T-cell (primary cell): ENCODE data around the gene GNAS. TPM values are rescaled to one million over a fixed set of nuclear protein-coding genes. Genes with fewer than 3 reads are reported as not detected.

Experiments used
- ATAC-seq, 4 experiments: fragments of 200-7000 bp in 3 of 4; fragments of 150-1000 bp in 1 of 4; cut with Tn5 transposase; replicated peaks in 1 of 4; 1 replicate in 3 of 4; 2 replicates in 1 of 4; pipeline ENCODE4 v1.10.0; 2021; ENCODE audit warnings: moderate library complexity in 3 of 4, mild to moderate bottlenecking in 2 of 4, moderate number of reproducible peaks in 1 of 4
- CTCF ChIA-PET, 2 donors: fragments of 300-600 bp; sonication (Branson Sonifier 250); formaldehyde crosslinking; loops; one replicate each; lab custom pipeline; 2022; ENCODE audit warnings: antibody characterized with exemption in 2 of 2; lab: Charles Lee
- POLR2A ChIA-PET, 2 donors: fragments of 300-600 bp; sonication (Branson Sonifier 250); formaldehyde crosslinking; loops; one replicate each; lab custom pipeline; 2022; ENCODE audit warnings: antibody characterized with exemption in 2 of 2; lab: Charles Lee
- DNase-seq, 35 experiments: peaks; one replicate each; pipeline versions ENCODE4 v3.0.0 to v3.0.0-alpha.2; 2013 to 2023
- H3K27ac ChIP-seq: one replicate; pipeline ENCODE4 v1.5.1; 2013; ENCODE audit warnings: low read length
- H3K27me3 ChIP-seq, 2 experiments: replicated peaks in 1 of 2; 1 replicate in 1 of 2; 2 replicates in 1 of 2; pipeline versions ENCODE4 v1.6.1 to v1.7.0; 2013; ENCODE audit warnings: low read length in 1 of 2, mixed read lengths in 1 of 2; ENCODE audit not compliant: control insufficient read depth in 2 of 2, insufficient read depth in 2 of 2; ENCODE audit errors: extremely low read depth in 1 of 2
- H3K36me3 ChIP-seq, 2 donors: 1 replicate in 1 of 2; 2 replicates in 1 of 2; pipeline versions ENCODE4 v1.6.1 to v1.7.0; 2013; ENCODE audit warnings: low read length in 1 of 2; ENCODE audit not compliant: control insufficient read depth in 2 of 2, insufficient read depth in 1 of 2; ENCODE audit errors: extremely low read depth in 1 of 2
- H3K4me1 ChIP-seq, 2 experiments: 1 replicate in 1 of 2; 2 replicates in 1 of 2; pipeline versions ENCODE4 v1.6.1 to v1.7.0; 2013; ENCODE audit warnings: low read length in 2 of 2, mixed read lengths in 1 of 2; ENCODE audit not compliant: insufficient read depth in 2 of 2, control insufficient read depth in 1 of 2; ENCODE audit errors: extremely low read depth in 1 of 2
- H3K4me3 ChIP-seq, 2 donors: 1 replicate in 1 of 2; 2 replicates in 1 of 2; pipeline versions ENCODE4 v1.5.1 to v1.7.0; 2013; ENCODE audit warnings: mild to moderate bottlenecking in 2 of 2, low read length in 1 of 2, moderate library complexity in 1 of 2; ENCODE audit not compliant: control insufficient read depth in 1 of 2; ENCODE audit errors: extremely low read depth in 1 of 2
- H3K9me3 ChIP-seq: 2 replicates; pipeline ENCODE4 v1.7.0; 2013
- H3K27ac Mint-ChIP-seq, 2 donors: one replicate each; pipeline ENCODE4 v1.8.0; 2020 to 2021; ENCODE audit warnings: mild to moderate bottlenecking in 2 of 2, mixed read lengths in 2 of 2
- H3K27me3 Mint-ChIP-seq, 2 donors: one replicate each; pipeline ENCODE4 v1.8.0; 2021 to 2022; ENCODE audit warnings: mixed read lengths in 2 of 2
- H3K36me3 Mint-ChIP-seq: one replicate; pipeline ENCODE4 v1.8.0; 2021; ENCODE audit warnings: mixed read lengths
- H3K4me1 Mint-ChIP-seq, 3 donors: one replicate each; pipeline ENCODE4 v1.8.0; 2020 to 2022; ENCODE audit warnings: mixed read lengths in 3 of 3, mild to moderate bottlenecking in 1 of 3
- H3K4me3 Mint-ChIP-seq, 3 donors: one replicate each; pipeline ENCODE4 v1.8.0; 2020 to 2022; ENCODE audit warnings: mild to moderate bottlenecking in 3 of 3, mixed read lengths in 3 of 3, moderate library complexity in 3 of 3
- H3K9me3 Mint-ChIP-seq, 3 donors: one replicate each; pipeline ENCODE4 v1.8.0; 2020 to 2022; ENCODE audit warnings: mixed read lengths in 3 of 3
- WGBS: methylation state at CpG from one replicate; pipeline ENCODE4 v1.1.5; 2013; ENCODE audit warnings: missing lambda C conversion rate; ENCODE audit not compliant: insufficient coverage; 5-methylcytosine and 5-hydroxymethylcytosine counted together
- total RNA-seq, 35 experiments: library from RNA in 6 of 35; stranded (reverse) in 6 of 35; fragments of 120-200 nt in 1 of 35; gene quantifications; one replicate each; pipeline versions ENCODE4 v1.2.1 to v1.2.4 and lab custom pipeline; 2013 to 2026

GNAS gene
- total RNA-seq, 5 donors from 2014 or later (not counting 1 experiment from before 2014, with no cell fraction given) = 578 to 855 (median 640) TPM

DNA sequence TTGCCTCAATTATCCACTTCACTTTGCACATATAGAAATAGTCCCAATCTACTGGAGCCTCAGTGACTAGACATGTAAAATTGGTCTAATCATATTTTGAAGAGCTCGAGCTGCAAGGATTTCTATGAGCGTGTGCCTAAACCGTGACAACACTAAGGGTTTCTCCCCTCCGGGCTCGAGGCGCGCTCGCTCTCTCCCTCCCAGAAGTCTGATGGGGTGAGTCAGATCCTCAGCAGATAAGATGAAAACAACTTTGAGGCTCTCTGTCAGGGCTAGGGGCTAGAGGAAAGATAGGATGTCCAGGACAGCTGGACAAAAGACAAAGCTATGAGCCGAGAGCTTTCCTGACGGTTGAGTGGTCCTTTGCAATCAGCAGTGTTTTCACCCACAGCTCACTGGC is 18.6 kb upstream of the GNAS start:
- H3K27me3 ChIP-seq = peaks cover 3 to 11% of the 10 kb centered on the region in 2 experiments
- no peak overlapping the region for H3K27ac ChIP-seq
- no peak for DNase-seq
- Mint-ChIP-seq H3K9me3 (peaks cover 0 to 7% (median 0%) of the 10 kb centered on the region in 3 donors), H3K27ac (no peak overlapping the region), H3K27me3 (peaks cover 27 to 46% of the 10 kb centered on the region in 2 donors), H3K4me1 (peaks cover 2 to 8% (median 6%) of the 10 kb centered on the region in 3 donors), H3K4me3 (no peak overlapping the region), H3K36me3 (no peaks in the 10 kb centered on the region)
- 95% methylated on average over 6 of the region's 10 CpGs for WGBS
- no peak for ATAC-seq
- no peak overlapping the region for H3K4me3 ChIP-seq
- peaks cover 0 to 4% of the 10 kb centered on the region in 2 experiments for H3K4me1 ChIP-seq
- H3K36me3 ChIP-seq = no peaks in the 10 kb centered on the region
- H3K9me3 ChIP-seq = no peaks in the 10 kb centered on the region
- CTCF ChIA-PET = no interaction called here
- POLR2A ChIA-PET = no interaction called here

GRCh38 chr20:58835231-58835630 is 17.3 kb upstream of the GNAS start:
- WGBS = 100% methylated on average over 1 of the region's 2 CpGs
- Mint-ChIP-seq H3K27me3 (peaks cover 27 to 56% of the 10 kb centered on the region in 2 donors), H3K36me3 (no peaks in the 10 kb centered on the region), H3K27ac (no peak overlapping the region), H3K4me1 (peaks cover 0 to 17% (median 7%) of the 10 kb centered on the region in 3 donors), H3K4me3 (no peak overlapping the region), H3K9me3 (peaks cover 0 to 3% (median 0%) of the 10 kb centered on the region in 3 donors)
- H3K27ac ChIP-seq = no peak overlapping the region
- no peak overlapping the region for H3K4me3 ChIP-seq
- no peaks in the 10 kb centered on the region for H3K9me3 ChIP-seq
- ChIA-PET CTCF (interaction anchor here in 1 of 2 donors (0.7 kb wide), 1 partner anchor 183 kb away, joined by 4 read pairs; no protein-coding TSS in a partner anchor), POLR2A (no interaction called here)
- H3K4me1 ChIP-seq = peaks cover 0 to 15% of the 10 kb centered on the region in 2 experiments
- DNase-seq (no peak), ATAC-seq (no peak)
- no peaks in the 10 kb centered on the region for H3K36me3 ChIP-seq
- H3K27me3 ChIP-seq = peaks cover 3 to 23% of the 10 kb centered on the region in 2 experiments

DNA sequence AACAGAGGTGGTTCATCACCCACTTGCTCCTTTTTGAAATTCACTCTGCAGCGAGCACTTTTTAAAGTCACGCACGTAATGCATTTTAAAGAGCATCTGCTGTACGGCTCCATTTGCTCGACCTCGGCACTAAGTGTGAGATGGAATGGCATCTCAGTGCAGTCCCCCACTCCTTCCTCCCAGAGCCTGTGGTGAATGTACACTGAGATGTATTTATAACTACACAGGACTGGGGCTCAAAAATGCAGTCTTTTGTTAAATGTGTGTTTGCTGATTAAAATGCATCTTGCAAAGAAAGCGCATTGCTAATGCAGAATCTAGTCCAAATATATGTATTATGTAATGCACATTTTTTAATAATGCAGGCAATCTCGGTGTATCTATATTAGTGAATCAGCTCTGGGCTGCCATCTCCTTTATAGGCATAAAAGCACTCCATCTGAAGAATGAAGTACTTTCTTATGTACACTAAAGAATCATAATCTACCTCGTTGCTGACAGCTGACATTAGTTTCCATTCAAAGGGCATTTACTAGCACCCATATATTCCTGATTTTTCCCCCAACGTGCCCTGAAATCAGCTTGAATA is 15.8 kb upstream of the GNAS start:
- ChIA-PET CTCF (interaction anchor here in 1 of 2 donors (0.8 kb wide), 1 partner anchor 10 kb away, joined by 3 read pairs; no protein-coding TSS in a partner anchor), POLR2A (interaction anchor here in 1 of 2 donors (0.7 kb wide), 1 partner anchor 1107 kb away, joined by 3 read pairs; no protein-coding TSS in a partner anchor)
- no peak overlapping the region for H3K27ac ChIP-seq
- H3K36me3 ChIP-seq = no peaks in the 10 kb centered on the region
- H3K4me1 ChIP-seq = peaks cover 0 to 17% of the 10 kb centered on the region in 2 experiments
- ATAC-seq (no peak), DNase-seq (no peak)
- H3K4me3 Mint-ChIP-seq = no peak overlapping the region
- H3K9me3 Mint-ChIP-seq = no peaks in the 10 kb centered on the region
- no peaks in the 10 kb centered on the region for H3K9me3 ChIP-seq
- H3K4me3 ChIP-seq = no peak overlapping the region
- H3K27me3 Mint-ChIP-seq = peaks cover 27 to 66% of the 10 kb centered on the region in 2 donors
- H3K27me3 ChIP-seq = peaks cover 3 to 37% of the 10 kb centered on the region in 2 experiments
- 100% methylated on average over 1 of the region's 10 CpGs for WGBS
- peaks cover 0 to 17% (median 8%) of the 10 kb centered on the region in 3 donors for H3K4me1 Mint-ChIP-seq
- H3K27ac Mint-ChIP-seq = no peak overlapping the region
- no peaks in the 10 kb centered on the region for H3K36me3 Mint-ChIP-seq

DNA sequence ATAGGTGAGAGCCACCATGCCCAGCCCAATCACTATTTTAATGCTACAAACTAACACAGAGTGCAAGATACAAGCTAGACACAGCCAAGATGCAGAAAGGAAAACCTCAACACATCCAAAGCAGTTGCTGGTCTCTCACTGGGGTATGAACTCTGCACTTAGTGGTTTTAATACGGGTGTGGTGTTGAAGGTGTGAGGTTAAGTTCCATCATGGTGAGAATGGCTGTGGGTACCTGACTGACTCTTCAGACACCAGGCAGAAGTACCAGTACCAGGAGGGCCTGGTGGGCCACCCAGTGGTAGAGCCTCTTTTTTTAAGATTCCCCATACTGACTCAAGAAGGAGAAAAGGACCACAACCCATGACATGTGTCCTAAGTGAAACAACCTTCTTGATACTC is 14.8 kb upstream of the GNAS start:
- Mint-ChIP-seq H3K36me3 (no peaks in the 10 kb centered on the region), H3K27ac (no peak overlapping the region)
- ATAC-seq = peak in 2 of 4 experiments; percentile 28 to 34

DNA sequence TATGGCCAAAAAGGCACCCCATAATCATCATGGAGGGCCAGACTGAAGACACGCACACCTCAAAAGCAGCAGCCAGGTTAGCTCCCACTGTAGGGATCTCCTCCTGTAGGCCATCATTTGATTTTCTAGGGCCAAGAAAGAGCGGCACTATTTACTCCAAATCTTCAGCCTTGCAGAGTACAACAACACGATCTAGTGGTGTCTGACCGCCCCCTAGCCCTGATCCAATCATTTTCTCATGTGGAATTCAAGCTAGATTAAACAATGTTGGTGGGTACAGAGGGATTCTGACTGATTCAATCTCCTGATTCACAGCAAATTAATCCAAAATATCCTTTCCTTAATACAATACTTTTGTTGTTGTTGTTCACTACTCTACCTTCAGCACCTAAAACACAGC is 14.3 kb upstream of the GNAS start:
- POLR2A ChIA-PET = interaction anchor here in 1 of 2 donors (0.6 kb wide), 1 partner anchor 217 kb away, joined by 3 read pairs; no protein-coding TSS in a partner anchor
- Mint-ChIP-seq H3K27me3 (peaks cover 25 to 67% of the 10 kb centered on the region in 2 donors), H3K9me3 (no peaks in the 10 kb centered on the region), H3K27ac (no peak overlapping the region), H3K4me1 (peaks cover 0 to 17% (median 8%) of the 10 kb centered on the region in 3 donors), H3K36me3 (no peaks in the 10 kb centered on the region), H3K4me3 (no peak overlapping the region)
- H3K36me3 ChIP-seq = no peaks in the 10 kb centered on the region
- WGBS = 88% methylated on average over 1 of the region's 4 CpGs
- H3K9me3 ChIP-seq = no peaks in the 10 kb centered on the region
- H3K4me3 ChIP-seq = no peak overlapping the region
- CTCF ChIA-PET = interaction anchor here in 1 of 2 donors (0.7 kb wide), 1 partner anchor 151 kb away, joined by 7 read pairs; no protein-coding TSS in a partner anchor
- peaks cover 0 to 17% of the 10 kb centered on the region in 2 experiments for H3K4me1 ChIP-seq
- no peak for DNase-seq
- H3K27ac ChIP-seq = no peak overlapping the region
- no peak for ATAC-seq
- peaks cover 3 to 46% of the 10 kb centered on the region in 2 experiments for H3K27me3 ChIP-seq

More for the DNA sequence above, 14.8 kb upstream of the GNAS start:
- Histone ChIP-seq H3K4me1 (peaks cover 0 to 17% of the 10 kb centered on the region in 2 experiments), H3K27me3 (peaks cover 3 to 44% of the 10 kb centered on the region in 2 experiments), H3K4me3 (no peak overlapping the region), H3K9me3 (no peaks in the 10 kb centered on the region), H3K27ac (no peak overlapping the region), H3K36me3 (no peaks in the 10 kb centered on the region)
- ChIA-PET CTCF (no interaction called here), POLR2A (no interaction called here)
- peaks cover 0 to 17% (median 8%) of the 10 kb centered on the region in 3 donors for H3K4me1 Mint-ChIP-seq
- H3K9me3 Mint-ChIP-seq = no peaks in the 10 kb centered on the region
- DNase-seq = no peak
- WGBS = no CpG with 5 or more reads among the region's 1 CpG
- no peak overlapping the region for H3K4me3 Mint-ChIP-seq
- H3K27me3 Mint-ChIP-seq = peaks cover 27 to 66% of the 10 kb centered on the region in 2 donors

DNA sequence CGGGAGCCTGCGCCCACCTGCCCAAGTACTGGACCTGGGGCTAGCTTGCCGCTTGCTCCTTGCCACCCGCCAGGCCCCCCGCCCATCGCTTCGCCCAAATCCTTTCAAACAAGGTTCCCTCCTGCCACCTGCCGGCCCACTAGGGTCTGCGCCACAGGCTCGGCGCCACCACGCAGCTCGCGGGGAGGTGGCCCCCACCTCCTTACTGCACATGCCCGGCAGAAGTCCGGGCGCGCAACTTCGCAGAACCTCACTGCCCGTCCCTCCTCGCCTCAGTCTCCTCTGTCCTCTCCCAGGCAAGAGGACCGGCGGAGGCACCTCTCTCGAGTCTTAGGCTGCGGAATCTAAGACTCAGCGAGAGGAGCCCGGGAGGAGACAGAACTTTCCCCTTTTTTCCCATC is 13.0 kb upstream of the GNAS start:
- Mint-ChIP-seq H3K27me3 (peaks cover 14 to 62% of the 10 kb centered on the region in 2 donors), H3K27ac (no peak overlapping the region), H3K4me1 (peaks cover 0 to 17% (median 8%) of the 10 kb centered on the region in 3 donors), H3K36me3 (no peaks in the 10 kb centered on the region), H3K9me3 (no peaks in the 10 kb centered on the region), H3K4me3 (peak overlapping the region in 2 of 3 donors; percentile 13 to 68)
- 45% methylated on average over 22 of the region's 27 CpGs for WGBS
- CTCF ChIA-PET = interaction anchor here (0.7 to 1.4 kb wide), 3 partner anchors 90 to 505 kb away, joined by 3 to 4 read pairs (median 4); no protein-coding TSS in a partner anchor
- Histone ChIP-seq H3K4me3 (peak overlapping the region in 1 of 2 donors; percentile 5), H3K27ac (no peak overlapping the region), H3K9me3 (no peaks in the 10 kb centered on the region), H3K36me3 (no peaks in the 10 kb centered on the region), H3K27me3 (peaks cover 8 to 45% of the 10 kb centered on the region in 2 experiments), H3K4me1 (peaks cover 0 to 17% of the 10 kb centered on the region in 2 experiments)
- peak in 28 of 35 experiments; percentile 14 to 57 (median 32) for DNase-seq
- POLR2A ChIA-PET = interaction anchor here in 1 of 2 donors (0.5 kb wide), 1 partner anchor 480 kb away, joined by 9 read pairs; no protein-coding TSS in a partner anchor
- peak; percentile 61 to 78 (median 75) for ATAC-seq
